Fibroblast of skin of abdomen (primary cell): ENCODE data around the gene UBXN7.
"Not testable (repeated sequence)": the region's sequence is repeated elsewhere in the genome, so short reads cannot be mapped to it uniquely, and the experiment has no call there.

ENCODE experiments used
- DNase-seq: peaks from one replicate; pipeline ENCODE4 v3.0.0-alpha.2; 2013

The UBXN7 gene

DNA sequence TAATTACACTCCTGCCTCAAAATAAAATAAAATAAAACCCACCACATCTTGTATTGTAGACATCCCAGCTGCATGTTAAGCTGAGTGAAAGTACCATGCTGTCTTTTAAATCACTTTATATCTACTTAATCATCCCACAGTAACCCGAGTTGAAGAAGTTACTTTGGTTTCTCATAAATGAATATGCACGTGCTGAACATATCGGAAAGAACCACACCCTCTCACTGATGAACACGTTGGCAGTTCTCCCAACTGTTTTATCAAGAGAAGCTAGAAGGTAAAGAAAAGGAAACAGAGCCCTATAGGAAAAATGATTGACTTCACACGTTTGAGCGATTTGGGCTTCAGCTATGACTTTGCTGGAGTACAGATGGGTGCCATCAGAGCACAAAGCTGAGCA lies 78.1 kb downstream of the UBXN7 start:
- no peak for DNase-seq

DNA sequence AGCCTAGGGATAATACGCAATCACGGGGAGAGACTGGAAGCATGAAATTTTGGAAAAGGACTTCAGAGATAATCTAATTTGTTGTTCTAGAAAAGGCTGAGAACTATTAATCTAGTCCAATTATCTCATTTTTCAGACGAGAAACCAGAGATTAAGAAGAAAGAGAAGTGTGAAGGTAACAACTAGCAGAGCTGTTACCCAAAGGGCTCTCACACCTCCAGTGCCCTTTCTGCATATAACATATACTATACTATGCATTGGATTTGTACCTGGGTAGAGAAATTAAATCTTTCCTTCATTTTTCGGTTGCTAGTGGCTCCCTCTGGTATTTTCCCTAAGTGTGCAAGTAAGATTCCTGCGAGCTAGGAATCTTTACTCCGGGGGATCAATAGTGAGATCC lies 80.7 kb downstream of the UBXN7 start:
- no peak for DNase-seq

DNA sequence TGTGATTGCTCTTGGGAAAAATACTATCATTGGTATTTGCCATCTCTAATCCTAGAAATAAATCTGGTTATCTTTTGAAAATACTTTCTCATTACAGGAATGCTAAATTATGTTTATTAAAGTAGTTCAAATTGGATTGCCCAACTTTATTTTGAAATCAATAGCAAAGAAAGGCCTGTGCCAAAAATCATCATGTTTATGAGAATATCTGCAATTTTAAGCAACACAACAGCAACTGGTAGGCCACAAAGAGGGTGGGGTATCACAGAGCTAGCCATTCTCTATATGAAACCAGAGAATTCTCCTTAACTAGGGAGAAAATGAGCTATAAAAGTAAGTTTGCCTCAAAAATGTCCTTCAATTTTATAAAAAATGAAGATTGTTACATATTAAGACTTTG lies 82.2 kb downstream of the UBXN7 start:
- no peak for DNase-seq

DNA sequence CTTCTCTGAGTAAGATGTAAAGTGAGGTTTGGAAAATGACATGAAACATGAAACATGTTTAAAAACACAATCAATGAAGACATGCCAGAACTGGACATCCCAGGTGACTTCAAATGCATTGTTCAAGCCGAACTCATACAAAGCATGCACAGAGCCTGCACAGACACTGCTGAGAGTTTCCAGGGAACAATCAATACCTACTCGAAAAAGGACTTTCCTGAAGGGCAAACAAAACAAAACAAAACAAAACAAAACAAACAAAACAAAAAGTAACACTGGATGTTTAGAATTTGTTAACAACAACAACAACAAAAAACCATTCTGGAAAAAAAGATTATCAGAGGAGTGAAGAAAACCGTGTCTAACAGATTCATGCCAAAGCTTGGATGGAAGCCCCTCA lies 83.5 kb downstream of the UBXN7 start:
- DNase-seq: no peak

DNA sequence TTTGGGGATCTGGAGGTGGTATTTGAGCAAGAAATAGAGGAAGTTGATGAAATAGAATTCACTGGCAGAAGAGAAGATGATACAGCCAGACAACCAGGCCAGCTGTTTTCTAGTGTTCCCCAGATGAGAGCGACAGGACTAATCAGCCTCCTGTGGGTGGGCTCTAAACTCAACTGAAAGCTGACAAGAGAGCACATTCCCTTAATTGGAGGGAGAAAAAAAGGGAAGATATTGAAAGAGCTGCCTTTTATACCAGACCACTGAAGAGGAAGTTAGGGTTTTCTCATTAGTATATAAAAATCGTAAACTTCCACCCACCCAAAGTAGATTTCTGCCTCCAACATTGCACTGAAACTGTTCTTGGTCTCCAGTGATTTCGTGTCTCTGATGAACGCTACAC lies 87.6 kb downstream of the UBXN7 start:
- DNase-seq: no peak

DNA sequence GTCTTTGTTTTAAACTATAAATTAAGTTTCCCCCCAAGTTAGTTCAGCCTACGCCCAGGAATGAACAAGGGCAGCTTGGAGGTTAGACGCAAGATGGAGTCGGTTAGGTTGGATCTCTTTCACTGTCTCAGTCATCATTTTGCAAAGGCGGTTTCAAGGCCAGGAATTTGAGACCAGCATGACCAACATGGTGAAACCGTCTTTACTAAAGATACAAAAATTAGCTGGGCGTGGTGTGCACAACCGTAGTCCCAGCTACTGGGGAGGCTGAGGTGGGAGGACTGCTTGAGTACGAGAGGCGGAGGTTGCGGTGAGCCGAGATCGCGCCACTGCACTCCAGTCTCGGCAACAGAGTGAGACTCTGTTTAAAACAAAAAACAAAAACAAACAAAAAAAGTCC lies 88.3 kb downstream of the UBXN7 start:
- not testable (repeated sequence) for DNase-seq

DNA sequence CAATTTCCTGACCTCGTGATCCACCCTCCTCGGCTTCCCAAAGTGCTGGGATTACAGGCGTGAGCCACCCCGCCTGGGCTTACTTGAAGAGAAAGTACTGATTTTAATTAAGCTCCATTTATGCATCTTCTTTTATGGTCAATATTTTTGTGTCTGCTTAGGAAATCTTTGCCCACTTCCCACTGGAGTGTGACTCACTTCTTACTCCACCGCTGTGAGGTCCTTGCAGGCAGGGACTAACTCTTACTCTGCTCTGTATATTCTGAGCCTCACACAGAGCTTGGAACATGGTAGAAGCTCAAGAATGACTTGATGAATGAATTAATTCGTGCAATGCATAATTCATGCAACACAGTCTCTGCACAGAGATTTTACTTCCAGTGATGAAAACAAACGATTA lies 91.1 kb downstream of the UBXN7 start:
- peak; percentile 45 for DNase-seq

DNA sequence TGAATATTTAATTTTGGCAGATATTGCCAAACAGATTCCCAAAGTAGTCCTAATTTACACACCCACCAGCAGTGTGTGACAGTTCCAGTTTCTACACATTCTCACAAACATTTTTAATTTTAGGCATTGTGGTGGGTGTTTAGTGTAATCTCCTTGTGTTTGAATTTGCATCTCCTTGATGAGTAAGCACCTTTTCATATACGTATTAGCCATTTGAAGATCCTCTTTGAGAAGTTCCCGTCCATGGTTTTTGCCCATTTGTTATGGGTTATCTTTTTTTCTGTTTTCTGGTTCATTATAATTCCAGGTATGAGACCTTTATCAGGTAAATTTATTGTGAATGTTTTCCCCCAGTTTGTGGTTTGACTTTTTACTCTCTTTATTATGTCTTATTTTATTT lies 91.8 kb downstream of the UBXN7 start:
- DNase-seq: no peak

DNA sequence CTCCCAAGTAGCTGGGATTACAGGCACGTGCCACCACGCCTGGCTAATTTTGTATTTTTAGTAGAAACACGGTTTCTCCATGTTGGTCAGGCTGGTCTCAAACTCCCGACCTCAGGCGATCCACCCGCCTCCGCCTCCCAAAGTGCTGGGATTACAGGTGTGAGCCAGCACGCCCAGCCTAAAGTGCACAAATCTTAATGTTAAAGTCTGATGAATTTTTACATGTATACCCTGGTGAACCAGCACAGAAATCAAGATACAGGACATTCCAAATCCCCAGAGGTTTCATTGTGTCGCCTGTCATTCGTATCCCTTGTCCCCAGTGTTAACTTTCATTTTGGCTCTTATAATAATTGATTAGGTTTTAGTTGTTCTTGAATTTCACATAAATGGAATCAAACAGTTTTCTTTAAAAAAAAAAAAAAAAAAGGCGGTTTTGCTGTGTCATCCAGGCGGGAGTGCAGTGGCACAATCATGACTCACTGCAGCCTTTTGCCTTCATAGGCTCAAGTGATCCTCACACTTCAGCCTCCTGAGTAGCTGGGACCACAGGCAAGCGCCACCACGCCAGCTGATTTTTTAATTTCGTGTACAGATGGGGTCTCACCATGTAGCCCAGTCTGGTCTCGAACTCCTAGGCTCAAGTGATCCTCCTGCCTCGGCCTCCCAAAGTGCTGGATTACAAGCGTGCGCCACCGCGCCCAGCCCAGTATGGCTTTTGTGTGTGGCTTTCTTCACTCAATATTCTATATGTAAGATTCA lies 92.6 kb downstream of the UBXN7 start:
- DNase-seq: peak; percentile 24

DNA sequence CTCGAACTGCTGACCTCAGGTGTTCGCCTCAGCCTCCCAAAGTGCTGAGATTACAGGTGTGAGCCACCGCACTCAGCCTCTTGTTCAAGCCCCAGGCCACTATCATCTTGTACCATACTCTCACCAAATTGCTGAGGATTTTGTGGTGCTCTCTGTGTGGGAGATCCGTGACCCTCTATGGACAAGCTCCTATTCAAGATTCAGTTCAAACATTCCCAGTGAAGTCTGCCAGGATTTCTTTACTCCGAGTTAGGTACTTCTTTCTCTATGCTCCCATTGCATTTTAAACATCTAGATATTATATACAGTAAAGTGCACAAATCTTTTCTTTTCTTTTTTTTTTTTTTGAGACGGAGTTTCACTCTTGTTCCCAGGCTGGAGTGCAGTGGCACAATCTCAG lies 93.2 kb downstream of the UBXN7 start:
- DNase-seq: no peak

DNA sequence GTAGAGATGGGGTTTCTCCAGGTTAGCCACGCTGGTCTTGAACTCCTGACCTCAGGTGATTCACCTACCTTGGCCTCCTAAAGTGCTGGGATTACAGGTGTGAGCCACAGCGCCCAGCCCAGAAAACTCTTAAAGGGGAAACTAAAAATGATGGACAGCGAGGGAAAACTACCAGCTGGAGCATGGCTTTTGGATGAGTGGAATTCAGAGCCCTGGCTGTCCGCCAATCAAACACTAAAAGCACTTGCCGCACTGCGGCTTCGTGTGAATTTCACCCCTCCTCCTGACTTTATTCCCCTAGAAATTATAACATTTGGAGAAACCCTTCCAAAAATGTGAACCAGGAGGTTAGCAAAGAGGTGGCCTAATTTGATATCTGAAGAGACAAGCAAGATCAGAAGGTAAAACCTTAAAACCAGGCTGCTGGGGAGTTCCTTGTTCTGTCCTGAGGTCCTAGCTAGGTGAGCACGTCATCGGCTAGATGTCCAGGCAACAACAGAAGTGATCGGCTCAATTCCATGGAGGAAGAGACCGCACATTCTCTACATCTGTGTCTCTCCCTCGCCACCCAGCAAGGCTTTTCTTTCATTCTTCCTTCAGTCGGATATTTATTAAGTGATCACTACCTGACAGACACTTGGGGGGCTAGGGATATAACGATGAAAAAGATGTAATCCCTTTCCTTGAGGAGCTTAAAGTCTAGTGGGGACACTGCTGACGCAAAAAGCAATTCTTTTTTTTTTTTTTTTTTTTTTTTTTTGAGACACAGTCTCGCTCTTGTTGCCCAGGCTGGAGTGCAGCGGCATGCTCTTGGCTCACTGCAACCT lies 95.7 kb downstream of the UBXN7 start:
- no peak for DNase-seq

DNA sequence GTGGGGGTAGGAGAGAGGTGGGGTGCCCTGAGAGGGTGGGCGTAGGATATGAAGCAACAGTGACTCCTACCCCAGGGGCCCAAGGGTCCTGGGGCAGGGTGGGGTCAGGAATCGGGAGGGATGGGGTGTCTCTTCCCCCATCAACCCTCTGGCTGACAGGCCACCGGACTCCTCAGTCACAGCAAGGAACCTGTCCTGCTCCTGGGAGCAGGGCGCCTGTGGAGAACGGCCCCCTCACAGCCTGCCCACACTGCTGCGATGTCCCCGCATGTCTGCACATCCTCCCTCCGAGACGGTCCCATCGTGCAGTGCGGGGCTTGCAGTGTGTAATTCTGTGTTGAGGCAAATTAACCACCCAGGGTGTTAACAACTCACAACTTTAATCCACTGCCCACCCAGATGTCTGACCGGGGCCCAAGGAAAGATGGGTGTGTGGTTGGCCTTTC lies 96.7 kb downstream of the UBXN7 start:
- no peak for DNase-seq

DNA sequence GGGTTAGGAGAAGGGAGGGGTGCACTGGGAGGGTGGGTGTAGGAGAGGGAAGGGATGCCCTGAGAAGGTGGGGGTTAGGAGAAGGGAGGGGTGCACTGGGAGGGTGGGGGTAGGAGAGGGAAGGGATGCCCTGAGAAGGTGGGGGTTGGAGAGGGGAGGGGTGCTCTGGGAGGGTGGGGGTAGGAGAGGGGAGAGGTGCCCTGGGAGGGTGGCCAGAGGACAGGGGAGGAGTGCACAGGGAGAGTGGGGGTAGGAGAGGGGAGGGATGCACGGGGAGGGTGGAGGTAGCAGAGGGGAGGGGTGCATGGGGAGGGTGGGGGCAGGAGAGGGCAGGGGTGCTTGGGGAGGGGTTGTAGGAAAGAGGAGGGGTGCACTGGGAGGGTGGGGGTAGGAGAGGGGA lies 97.2 kb downstream of the UBXN7 start:
- DNase-seq: no peak

DNA sequence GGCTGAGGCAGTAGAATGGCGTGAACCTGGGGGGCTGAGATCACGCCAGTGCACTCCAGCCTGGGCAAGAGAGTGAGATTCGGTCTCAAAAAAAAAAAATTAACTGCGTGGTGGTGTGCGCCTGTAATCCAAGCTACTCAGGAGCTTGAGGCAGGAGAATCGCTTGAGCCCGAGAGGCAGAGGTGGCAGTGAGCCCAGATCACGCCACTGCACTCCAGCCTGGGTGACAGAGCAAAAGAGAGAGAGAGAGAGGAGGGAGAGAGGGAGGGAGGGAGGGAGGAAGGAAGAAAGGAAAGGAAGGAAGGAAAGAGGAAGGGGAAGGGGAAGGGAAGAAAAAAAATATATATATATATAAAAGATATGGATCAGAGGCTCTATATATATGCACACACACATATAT lies 100.1 kb downstream of the UBXN7 start:
- no peak for DNase-seq

DNA sequence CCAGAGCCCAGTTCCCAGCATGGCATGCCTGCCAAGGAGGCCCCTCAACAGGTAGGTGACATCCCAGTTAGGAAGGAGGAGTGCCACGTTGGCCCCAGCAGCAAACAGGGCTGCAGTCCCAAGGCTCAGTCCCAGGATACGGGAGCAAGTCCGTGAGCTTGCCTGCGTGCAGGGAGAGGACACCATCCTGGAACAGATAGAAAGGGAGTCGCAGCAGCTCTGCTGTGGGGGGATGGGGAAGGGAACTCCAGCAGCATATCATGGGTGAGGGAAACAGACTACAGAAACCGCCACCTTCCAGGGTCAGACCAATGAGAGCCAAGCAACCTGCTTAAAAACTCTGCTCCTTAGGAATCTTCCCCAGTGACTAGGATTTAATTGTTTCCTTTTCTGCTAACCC lies 104.8 kb downstream of the UBXN7 start:
- DNase-seq: no peak

DNA sequence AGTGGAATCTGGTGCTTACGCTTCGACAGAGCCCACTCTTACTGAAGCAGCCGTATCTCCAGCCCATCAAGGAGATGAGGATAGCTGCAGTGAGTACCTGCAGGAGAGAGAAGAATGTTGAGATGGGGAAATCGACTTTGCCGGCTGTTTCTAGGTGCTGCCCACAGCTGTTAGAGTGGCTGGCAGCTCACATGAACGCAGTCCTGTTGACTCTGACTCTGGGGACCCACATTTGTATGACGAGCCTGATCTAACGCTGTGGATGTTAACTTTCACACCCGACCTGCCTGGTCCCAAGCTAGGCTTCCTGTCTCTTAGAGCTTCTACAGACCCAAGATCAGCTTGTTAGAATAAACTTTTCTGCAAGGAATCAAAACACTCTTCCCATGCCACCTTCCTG lies 105.3 kb downstream of the UBXN7 start:
- DNase-seq: no peak

DNA sequence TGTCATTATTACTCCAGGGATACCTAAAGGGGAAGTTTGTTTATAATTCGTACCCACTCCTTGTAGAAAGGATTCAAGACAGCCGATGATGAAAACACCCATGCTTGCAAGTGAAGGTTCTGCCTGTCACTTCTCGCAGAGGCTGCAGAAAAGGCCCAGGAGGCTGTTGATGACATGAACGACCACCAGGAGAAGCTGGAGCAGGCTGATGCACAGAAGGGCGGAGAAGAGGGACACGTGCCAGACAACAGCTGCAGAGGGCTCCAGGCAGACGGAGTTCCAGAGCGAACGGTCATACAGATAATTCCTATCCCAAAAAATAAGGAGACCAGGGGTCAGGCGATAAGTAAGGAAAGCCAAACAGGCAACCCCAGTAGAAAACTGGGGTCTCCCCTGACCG lies 108.5 kb downstream of the UBXN7 start:
- DNase-seq: peak; percentile 43

DNA sequence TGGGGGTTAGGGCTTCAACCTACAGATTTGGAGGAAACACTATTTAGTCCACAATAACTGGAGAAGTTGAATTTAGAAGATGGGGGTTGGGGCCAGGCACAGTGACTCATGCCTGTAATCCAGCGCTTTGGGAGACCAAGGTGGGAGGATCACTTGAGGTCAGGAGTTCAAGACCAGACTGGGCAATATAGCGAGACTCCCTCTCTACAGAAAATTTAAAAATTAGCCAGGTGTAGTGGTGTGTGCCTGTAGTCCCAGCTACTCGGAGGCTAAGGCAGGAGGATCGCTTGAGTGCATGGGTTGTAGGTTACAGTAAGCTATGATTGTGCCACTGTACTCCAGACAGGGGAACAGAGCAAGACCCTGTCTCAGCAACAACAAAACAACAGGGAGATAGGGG lies 109.2 kb downstream of the UBXN7 start:
- no peak for DNase-seq

DNA sequence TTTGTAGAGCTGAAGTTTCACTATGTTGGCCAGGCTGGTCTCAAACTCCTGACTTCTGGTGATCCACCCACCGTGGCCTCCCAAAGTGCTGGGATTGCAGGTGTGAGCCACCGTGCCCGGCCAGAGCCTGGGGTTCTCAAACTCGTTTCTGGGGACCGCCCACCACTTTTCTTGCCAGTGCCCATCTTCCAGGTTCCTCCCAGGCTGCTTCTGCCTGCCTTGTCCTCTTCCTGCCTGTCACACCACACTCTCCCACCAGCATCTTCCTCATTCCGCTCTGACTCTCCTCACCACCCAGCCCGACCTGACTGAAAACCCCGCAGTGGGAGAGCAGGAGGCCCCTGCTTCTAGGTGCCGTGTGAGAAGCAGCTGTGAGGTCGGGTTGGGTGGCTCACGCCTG lies 111.1 kb downstream of the UBXN7 start:
- no peak for DNase-seq

DNA sequence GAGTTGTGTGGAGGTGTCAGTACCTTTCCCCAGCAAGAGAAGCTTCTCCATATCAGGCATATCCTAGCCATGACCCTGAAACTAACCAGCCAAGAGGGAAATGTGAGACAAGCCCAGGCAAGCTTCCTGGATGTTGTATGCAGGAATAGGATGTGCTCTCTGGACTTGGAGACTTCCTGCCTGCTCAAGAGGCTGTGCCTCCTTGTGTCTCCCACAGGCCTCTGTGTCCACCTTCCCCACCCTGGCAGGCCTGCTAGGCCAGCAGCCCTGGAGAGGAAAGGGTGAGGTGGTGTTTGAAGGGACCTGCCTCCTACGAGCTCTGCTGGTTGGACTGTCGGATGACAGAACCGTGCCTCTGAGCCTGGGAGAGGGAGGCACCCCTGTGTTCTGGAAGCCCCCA lies 112.1 kb downstream of the UBXN7 start:
- DNase-seq: no peak

DNA sequence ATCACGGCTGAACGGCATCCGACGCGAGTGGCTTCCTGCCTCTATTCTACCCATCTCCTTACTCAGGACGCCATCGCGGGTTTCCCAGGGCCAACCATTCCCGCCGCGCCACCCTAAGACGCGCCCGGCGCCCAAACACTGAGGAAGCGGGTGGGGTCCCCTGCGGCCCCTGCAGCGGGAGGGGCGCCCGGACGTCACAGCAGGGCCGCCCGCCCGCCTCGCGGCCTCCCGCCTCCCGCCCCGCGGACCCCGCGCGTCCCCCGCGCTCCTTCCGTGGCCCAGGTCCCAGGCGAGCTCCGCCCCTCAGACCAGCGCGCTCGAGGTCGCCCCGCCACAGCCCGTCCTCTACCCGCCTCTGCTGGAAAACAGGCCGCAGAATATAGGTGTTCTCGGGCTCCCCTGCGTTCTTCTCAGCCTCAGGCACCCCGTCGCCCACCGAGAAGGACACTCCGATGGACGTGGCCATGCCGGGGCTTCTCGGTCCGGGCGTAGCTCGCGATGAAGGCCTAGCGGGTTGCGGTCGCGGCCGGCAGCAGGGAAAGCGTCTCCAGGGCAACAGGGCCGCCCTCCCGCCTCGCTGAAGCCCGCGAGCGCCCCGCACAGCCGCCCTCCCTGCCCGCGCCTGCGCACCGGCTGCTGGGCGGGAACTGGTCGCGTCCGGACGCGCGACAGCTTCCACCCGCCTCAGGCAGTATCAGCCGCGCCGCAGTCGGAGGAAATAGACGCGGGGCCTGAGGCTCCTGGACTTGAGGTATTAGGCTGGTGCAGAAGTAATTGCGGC lies 114.3 kb downstream of the UBXN7 start, which contains the start of gene DYNLT2B:
DYNLT2B (minus strand) TSS at position 554 of the 781 bp plus-strand sequence; CDS start at position 466, 88 bp downstream.
- peak; percentile 88 for DNase-seq

DNA sequence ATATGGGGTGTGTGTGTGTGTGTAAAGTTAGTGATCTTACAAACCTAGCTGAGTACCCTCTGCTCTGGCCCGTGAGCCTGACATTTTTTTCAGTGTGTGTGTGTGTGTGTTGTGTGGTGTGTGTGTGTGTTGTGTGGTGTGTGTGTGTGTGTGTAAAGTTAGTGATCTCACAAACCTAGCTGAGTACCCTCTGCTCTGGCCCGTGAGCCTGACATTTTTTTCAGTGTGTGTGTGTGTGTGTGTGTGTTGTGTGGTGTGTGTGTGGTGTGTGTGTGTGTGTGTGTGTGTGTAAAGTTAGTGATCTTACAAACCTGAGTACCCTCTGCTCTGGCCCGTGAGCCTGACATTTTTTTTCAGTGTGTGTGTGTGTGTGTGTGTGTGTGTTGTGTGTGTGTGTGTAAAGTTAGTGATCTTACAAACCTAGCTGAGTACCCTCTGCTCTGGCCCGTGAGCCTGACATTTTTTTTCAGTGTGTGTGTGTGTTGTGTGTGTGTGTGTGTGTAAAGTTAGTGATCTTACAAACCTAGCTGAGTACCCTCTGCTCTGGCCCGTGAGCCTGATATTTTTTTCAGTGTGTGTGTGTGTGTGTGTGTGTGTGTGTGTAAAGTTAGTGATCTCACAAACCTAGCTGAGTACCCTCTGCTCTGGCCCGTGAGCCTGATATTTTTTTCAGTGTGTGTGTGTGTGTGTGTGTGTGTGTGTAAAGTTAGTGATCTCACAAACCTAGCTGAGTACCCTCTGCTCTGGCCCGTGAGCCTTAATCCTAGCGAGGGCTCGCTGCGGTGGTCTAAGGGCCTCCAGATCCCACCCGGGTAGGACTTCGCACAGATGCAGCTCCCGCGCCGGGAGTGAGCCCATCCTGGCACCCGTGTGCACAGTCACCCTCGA lies 115.2 kb downstream of the UBXN7 start:
- peak; percentile 60 for DNase-seq
